HG03520 (cell line): ENCODE results near the gene APRT.
"Not testable (repeated sequence)": the region's sequence is repeated elsewhere in the genome, so short reads cannot be mapped to it uniquely, and the experiment has no call there.

Source experiments
- ATAC-seq: cut with Tn5 transposase; IDR thresholded peaks from one replicate; pipeline ENCODE4 v1.9.1; 2021; ENCODE audit warnings: mild to moderate bottlenecking, moderate library complexity; ENCODE audit not compliant: unreplicated experiment

The APRT gene

DNA sequence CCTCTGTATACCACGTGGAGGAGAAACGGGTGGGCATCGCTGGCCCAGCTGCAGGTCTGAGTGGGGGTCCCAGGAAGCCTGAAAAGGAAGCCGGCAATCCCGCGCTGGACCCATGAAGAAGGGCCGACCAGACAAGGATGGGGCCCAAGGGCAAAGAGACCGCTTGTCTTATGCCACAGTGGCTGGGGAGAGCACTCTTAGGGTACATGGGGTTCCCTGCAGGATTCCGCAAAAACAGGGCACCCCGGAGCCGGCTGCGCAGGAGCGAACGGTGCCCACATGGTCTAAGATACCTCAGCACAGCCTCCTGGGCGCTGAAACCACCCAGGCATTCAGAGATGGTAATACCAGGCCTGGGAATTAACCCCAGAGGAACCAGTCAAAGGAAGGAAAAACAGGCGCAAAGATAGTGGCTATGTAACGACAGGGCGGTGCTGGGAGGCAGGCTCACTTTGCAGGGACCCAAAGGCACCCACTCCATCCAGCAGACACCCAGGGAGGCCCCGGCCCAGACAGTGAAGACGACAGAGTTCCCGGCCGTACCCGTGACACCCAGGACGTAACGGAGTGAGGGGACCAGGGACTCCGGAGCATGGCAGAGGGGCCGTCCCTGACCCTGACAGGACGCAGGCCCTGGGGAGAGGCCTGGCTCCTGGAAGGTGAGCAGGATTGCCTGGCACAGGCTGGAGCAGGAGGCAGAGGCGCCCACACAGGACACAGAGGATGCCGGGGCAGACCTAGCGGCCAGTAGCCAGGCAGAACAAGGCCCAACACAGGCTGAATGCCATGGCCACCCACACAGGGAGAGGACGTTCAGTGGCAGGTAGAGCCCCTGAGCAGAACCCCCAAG, 37.0 kb downstream of the APRT start:
- ATAC-seq = no peak

GRCh38 chr16:88773812-88774291, 37.9 kb downstream of the APRT start:
- no peak for ATAC-seq

GRCh38 chr16:88772871-88773811, 38.6 kb downstream of the APRT start:
- ATAC-seq = no peak

DNA sequence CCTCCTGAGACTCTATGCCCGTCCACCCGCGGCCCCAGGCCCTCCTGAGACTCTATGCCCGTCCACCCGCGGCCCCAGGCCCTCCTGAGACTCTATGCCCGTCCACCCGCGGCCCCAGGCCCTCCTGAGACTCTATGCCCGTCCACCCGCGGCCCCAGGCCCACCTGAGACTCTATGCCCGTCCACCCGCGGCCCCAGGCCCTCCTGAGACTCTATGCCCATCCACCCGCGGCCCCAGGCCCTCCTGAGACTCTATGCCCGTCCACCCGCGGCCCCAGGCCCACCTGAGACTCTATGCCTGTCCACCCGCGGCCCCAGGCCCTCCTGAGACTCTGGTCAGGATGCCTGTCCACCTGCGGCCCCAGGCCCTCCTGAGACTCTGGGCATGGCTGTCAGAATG, 39.9 kb downstream of the APRT start:
- ATAC-seq = not testable (repeated sequence)

DNA sequence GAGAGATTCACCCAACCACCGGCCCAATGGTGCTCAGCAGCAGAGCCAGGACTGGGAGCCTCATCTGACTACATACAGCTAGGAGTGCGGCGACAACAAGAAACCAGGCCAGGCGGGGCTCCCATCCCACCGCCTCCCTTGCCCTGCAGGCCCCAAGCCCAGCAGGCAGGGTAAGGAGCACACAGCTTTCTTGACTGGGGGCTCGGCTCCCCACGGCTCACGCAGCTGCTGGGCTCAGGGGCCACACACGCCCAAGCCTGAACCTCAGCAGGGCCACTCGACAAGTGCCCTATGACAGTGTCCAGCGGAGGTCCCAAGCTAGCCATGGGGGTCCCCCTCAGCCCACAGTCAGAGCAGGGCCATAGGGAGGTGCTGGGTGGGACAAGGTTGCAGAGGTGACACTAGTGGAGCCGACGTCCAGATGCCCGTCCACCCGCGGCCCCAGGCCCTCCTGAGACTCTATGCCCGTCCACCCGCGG, 40.4 kb downstream of the APRT start:
- ATAC-seq = no peak

- no peak for ATAC-seq
These were observed 41.1 kb downstream of the APRT start for GRCh38 chr16:88770461-88771293.

GRCh38 chr16:88769617-88770460, 41.9 kb downstream of the APRT start:
- no peak for ATAC-seq

DNA sequence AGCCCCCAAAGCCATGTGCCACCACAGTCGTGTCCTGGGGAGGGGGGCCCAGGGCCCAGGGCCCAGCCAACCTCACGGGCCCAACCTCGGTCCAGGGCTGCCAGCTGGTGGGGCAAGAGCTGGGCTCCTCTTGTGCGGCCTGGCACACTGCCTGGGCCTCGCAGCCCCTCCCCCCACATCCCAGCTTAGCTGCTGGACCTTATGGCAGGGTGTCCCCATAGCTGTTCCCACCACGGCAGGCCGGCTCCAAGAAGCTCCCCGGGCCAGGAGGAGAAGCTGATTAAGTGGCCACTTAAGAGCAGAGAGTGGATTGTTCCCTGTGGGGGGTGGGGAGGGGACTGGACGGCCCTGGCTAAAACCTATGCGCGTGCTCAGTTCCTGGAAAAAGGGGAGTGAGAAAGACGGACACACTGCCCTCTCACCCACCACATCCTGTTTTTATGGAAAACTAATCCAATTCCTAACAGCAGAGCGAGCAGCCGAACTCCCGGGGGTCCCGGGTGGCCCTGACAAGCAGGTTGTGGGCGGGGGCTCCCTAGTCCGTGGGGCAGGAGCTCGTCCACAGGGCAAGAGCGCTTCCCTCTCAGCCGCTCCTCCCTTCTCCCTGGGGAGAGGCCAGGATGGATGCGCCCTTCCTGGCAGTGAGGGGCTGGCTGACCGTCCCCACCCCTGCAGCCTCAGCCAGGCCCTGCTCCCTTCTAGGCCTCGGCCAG, 43.5 kb downstream of the APRT start:
- ATAC-seq = no peak

DNA sequence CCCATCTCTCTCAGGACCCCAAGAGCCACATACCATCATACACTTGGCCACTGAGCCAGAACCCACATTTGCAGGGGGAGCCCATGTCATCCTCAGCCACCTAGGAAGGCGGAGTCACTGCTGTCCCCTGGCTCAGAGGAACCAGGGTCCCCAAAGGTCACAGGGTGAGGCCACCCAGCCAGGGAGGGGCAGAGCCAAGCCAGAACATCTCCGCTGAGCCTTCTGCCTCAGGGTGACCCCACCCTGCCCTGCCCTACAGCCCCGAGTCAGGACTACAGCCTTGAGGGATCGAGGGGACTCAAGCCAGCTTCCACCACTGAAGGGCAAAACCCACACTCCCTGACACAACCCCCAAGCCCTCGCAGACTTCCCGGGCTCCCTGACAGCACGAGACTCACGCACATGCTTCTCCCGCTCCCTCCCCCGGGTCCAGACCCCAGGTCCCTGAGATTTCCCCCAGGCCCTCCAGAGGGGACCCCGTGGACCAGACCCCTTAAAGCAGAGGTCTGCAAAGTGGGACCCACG, 44.1 kb downstream of the APRT start:
- no peak for ATAC-seq

- ATAC-seq = no peak
These were observed 44.8 kb downstream of the APRT start for GRCh38 chr16:88766975-88767374.

- ATAC-seq = no peak
These were observed 46.8 kb downstream of the APRT start for GRCh38 chr16:88764913-88765349.

DNA sequence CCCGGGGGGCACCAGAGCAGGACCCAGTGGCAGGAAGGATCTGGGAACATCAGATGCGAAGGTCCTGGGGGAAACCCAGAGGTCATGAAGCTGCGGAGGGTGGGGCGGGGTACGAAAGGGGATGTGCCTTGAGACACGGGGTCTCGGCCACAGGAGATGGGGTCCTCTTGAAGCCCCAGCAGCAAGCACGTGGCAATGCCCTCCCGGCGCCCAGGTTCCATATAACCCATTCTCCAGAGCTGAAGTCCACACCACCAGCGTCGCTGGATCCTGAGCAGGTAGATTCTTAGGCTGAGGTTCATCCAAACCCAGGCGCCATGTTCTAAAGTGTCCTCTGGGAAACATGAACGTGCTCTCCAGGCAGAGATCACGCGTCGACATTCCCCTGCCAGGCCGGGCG, 47.6 kb downstream of the APRT start:
- no peak for ATAC-seq

DNA sequence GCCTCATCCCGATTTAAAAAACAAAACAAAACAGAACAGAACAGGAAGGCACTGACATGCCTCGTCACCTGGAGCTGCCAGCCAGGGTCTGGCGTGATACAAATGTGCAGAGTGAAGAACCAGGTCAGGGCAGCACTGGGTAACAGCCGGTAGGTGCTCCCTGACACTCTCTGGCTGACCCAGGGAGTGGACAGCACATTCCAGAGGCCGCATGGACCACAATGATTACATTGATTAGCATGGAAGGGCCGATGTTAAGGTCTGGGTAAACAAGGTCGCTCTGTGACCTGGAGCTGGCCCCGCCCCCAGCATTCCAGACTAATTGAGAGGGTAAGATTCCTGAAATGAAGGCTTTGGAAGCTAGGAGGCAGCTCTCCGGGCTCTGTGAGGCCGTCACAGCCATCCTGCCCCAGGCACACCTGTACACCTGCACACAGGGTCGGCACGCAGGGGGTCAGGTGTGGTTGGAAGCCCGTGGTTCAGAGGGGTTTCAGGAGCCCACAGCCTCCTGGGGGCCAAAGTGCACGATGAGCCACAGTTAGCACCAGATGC, 48.1 kb downstream of the APRT start:
- no peak for ATAC-seq

DNA sequence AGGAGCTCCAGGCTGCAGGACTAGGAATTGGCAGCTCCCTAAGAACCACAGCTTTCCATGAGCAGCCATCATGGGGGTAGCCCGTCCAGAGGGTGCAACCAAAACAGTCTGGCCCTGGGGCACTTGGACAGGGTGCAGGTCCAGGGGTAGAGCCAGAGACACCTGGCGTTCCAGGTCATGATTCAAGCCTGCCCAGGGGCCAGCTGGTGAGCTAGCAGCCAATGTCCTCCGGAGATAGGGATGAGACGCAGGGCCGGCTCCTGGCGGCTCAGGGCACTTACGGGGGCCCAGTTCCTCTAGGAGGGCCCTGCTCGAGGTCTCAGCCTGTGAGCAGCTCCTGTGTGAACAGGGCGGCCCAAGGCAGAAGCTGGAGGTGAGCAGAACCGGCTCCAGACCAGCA, 48.8 kb downstream of the APRT start:
- no peak for ATAC-seq

DNA sequence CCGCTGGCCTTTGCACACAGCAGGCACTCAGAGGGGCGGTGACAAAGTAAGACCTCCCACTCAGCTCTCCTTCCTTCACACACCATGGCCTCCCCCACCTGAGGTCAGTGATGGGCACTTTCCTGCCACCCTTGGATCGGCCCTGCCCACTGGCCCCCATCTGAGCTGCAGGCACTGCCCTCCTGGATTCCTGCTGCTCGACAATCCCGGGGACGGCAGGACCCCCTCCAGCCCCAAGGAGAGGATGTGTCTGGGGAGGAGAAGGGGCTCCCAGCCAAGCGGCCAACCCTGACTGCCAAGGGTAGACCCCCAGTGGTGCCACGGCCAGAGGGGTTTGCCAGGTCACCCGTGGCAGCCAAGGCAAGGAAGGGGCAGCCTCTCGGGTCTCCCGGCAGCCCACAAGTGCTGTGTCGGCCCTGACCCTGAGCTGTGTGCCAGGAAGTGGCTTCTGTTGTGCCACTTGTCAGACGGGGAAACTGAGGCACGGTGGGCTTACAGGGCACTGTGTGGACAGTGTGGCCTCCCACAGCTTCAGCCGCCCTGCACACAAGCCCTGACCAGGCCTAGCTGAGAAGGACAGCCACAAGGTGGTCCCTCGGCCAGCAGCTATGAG, 49.4 kb downstream of the APRT start:
- no peak for ATAC-seq

GRCh38 chr16:88761830-88762229, 49.9 kb downstream of the APRT start:
- no peak for ATAC-seq

DNA sequence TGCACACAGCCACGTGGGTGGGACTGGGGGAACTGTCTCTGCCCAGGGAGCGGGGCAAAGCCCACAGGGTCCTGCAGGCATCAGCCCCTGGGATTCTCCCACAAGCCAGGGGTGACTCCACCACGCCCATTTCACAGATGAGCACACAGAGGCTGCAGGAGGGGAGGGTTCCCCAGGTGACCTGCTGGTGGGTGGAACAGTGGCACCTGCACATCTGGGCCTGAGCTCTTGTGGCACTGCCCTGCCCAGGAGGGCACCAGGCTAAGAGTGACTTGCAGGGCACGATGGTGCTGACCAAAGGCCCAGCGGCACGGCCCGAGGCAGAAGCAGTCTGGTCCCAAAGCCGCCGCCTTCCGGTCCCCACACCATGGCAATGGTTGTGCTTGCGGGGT, 50.6 kb downstream of the APRT start:
- no peak for ATAC-seq
